ENCODE data around the gene DLGAP3.

Gene DLGAP3, protein sequence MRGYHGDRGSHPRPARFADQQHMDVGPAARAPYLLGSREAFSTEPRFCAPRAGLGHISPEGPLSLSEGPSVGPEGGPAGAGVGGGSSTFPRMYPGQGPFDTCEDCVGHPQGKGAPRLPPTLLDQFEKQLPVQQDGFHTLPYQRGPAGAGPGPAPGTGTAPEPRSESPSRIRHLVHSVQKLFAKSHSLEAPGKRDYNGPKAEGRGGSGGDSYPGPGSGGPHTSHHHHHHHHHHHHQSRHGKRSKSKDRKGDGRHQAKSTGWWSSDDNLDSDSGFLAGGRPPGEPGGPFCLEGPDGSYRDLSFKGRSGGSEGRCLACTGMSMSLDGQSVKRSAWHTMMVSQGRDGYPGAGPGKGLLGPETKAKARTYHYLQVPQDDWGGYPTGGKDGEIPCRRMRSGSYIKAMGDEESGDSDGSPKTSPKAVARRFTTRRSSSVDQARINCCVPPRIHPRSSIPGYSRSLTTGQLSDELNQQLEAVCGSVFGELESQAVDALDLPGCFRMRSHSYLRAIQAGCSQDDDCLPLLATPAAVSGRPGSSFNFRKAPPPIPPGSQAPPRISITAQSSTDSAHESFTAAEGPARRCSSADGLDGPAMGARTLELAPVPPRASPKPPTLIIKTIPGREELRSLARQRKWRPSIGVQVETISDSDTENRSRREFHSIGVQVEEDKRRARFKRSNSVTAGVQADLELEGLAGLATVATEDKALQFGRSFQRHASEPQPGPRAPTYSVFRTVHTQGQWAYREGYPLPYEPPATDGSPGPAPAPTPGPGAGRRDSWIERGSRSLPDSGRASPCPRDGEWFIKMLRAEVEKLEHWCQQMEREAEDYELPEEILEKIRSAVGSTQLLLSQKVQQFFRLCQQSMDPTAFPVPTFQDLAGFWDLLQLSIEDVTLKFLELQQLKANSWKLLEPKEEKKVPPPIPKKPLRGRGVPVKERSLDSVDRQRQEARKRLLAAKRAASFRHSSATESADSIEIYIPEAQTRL

DNA sequence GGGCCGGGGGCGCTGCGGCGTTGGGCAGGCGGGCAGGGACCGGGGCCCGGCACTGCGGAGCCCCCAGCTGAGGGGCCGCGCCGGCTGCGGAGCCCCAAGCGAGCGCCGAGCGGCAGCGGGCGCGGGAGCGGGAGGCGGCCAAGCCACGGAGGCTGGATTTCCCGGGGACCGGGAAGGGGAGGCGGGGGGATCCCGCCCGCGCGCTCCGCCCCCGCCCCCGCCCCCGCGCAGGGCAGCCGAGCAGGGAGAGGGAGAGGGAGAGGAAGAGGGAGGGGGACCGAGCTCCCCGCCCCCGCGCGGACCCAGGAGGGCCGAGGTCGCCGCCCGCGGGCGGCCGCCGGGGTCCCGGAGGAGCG, at the start of gene DLGAP3:
TSS of gene DLGAP3 (minus strand) at position 154 of the 356 bp plus-strand sequence. CDS start 24,267 bp downstream, outside the sequence.
- no peak within 1 kb of the TSS for H3K27ac ChIP-seq (ENCODE audit: low read length)
- H3K9me3 ChIP-seq (ENCODE audit: control insufficient read depth, low read depth, low read length): no peaks in the 10 kb centered on the region
- H3K9ac ChIP-seq (ENCODE audit: low read length): no peak within 1 kb of the TSS
- H3K4me3 ChIP-seq (ENCODE audit: low read length): peak within 1 kb of the TSS; percentile 64
- peaks cover 69% of the 10 kb centered on the region for H3K27me3 ChIP-seq (ENCODE audit: control insufficient read depth, insufficient read depth, low read length)
- peaks cover 3% of the 10 kb centered on the region for H3K4me1 ChIP-seq (ENCODE audit: control insufficient read depth, low read depth, low read length)
- H3K36me3 ChIP-seq (ENCODE audit: control insufficient read depth, low read depth, low read length): no peaks in the 10 kb centered on the region

DNA sequence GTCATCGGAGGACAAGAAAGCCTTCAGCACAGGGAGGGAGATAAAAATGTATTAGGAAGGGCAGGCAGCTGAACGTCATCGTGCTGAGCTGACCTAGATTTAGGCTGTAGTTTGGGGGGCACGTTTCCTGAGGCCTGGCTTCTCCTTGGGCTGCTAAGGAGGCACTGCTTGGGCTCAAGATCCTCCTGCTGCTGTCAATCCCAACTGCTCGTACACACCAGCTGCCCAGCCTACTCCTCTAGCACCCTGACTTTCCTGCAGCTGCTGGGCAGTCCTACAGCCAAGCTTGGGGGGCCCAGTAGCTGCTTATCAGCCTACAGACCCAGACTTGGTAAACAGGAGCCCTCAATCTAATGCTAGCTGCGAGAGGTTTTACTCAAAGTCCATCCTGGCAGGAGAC, 49.5 kb upstream of the DLGAP3 start:
- H3K4me3 ChIP-seq (ENCODE audit: low read length): no peak overlapping the region

DNA sequence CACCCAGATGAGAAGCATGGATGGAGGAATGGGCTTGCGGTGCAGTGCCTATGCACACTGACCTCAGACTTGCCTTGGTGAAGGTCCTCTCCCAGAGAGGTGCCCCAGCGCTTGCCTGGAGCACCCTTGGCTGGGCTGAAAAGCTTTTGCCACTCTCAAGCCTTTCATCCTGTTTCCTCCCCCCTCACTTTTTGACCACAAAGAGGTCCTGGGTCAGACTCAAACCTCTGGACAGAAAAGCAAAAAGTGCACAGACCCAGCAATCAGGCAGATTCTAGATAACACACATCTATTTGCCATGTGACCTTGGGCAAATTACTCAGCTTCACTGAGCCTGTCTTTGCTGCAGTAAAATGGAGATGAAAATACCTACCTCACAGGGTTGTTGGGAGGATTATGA, 48.4 kb upstream of the DLGAP3 start:
- Histone ChIP-seq H3K4me1 (ENCODE audit: control insufficient read depth, low read depth, low read length) (no peaks in the 10 kb centered on the region), H3K27ac (ENCODE audit: low read length) (no peak overlapping the region), H3K36me3 (ENCODE audit: control insufficient read depth, low read depth, low read length) (no peaks in the 10 kb centered on the region), H3K4me3 (ENCODE audit: low read length) (no peak overlapping the region), H3K9ac (ENCODE audit: low read length) (no peak overlapping the region), H3K9me3 (ENCODE audit: control insufficient read depth, low read depth, low read length) (no peaks in the 10 kb centered on the region), H3K27me3 (ENCODE audit: control insufficient read depth, insufficient read depth, low read length) (no peaks in the 10 kb centered on the region)

More for the DNA sequence above, 49.5 kb upstream of the DLGAP3 start:
- Histone ChIP-seq H3K9ac (ENCODE audit: low read length) (no peak overlapping the region), H3K36me3 (ENCODE audit: control insufficient read depth, low read depth, low read length) (no peaks in the 10 kb centered on the region), H3K9me3 (ENCODE audit: control insufficient read depth, low read depth, low read length) (no peaks in the 10 kb centered on the region), H3K27me3 (ENCODE audit: control insufficient read depth, insufficient read depth, low read length) (no peaks in the 10 kb centered on the region), H3K27ac (ENCODE audit: low read length) (no peak overlapping the region), H3K4me1 (ENCODE audit: control insufficient read depth, low read depth, low read length) (no peaks in the 10 kb centered on the region)

DNA sequence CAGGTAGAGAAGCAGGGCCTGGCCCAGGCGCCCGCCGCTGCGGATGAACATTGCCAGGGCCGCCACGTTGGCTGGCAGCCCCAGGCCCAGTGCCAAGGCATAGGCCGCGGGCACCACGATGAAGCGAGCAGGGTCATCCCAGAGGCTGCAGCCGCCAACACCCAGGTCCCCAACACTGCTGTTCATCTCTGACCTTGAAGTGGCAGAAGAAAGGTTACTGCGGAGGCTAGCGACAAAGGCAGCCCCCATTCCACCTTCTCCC, 47.7 kb upstream of the DLGAP3 start:
- H3K4me1 ChIP-seq (ENCODE audit: control insufficient read depth, low read depth, low read length): no peaks in the 10 kb centered on the region
- no peak overlapping the region for H3K27ac ChIP-seq (ENCODE audit: low read length)

DNA sequence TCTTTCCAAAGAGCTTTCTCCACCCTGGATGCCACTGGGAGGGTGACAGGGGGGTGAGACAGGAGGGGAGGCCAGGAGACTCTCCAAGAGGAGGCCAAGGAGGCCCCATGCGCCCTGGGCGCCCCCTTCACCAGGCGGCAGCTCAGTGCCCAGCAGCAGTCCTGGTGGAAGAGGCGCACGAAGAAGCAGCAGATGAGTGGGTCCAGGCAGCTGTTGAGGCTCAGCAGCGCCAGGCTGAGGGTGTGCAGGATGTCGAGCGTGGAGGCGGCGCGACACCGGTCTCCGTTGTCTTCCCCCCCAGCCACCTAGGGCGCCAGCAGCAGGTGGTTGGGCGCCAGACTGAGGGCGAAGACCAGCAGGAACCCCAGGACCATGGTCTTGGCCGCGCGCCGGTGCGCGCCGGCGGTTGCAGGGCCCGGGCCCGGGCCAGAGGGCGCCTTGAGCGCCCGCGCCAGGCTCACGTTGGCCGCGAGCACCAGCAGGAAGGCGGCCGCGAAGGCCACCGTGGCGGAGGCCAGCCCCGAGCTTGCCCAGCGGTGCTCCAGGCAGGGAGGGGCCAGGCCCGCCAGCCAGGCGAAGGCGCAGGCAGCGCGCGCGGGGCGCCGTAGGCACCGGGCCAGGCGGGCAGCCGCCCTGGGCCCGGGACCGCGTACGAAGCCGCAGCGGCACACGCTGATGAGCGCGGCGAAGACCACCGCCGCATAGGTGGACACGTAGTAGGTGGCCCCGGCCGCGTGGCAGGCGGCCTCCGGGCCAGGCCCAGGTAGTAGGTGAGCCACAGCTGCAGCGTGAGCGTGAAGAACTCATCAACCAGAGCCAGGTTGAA, 47.1 kb upstream of the DLGAP3 start:
- Histone ChIP-seq H3K27ac (ENCODE audit: low read length) (no peak overlapping the region), H3K9ac (ENCODE audit: low read length) (no peak overlapping the region), H3K36me3 (ENCODE audit: control insufficient read depth, low read depth, low read length) (no peaks in the 10 kb centered on the region), H3K27me3 (ENCODE audit: control insufficient read depth, insufficient read depth, low read length) (no peaks in the 10 kb centered on the region), H3K9me3 (ENCODE audit: control insufficient read depth, low read depth, low read length) (no peaks in the 10 kb centered on the region), H3K4me1 (ENCODE audit: control insufficient read depth, low read depth, low read length) (no peaks in the 10 kb centered on the region), H3K4me3 (ENCODE audit: low read length) (no peak overlapping the region)

More for the DNA sequence above, 47.7 kb upstream of the DLGAP3 start:
- Histone ChIP-seq H3K36me3 (ENCODE audit: control insufficient read depth, low read depth, low read length) (no peaks in the 10 kb centered on the region), H3K27me3 (ENCODE audit: control insufficient read depth, insufficient read depth, low read length) (no peaks in the 10 kb centered on the region), H3K9me3 (ENCODE audit: control insufficient read depth, low read depth, low read length) (no peaks in the 10 kb centered on the region), H3K4me3 (ENCODE audit: low read length) (no peak overlapping the region), H3K9ac (ENCODE audit: low read length) (no peak overlapping the region)

DNA sequence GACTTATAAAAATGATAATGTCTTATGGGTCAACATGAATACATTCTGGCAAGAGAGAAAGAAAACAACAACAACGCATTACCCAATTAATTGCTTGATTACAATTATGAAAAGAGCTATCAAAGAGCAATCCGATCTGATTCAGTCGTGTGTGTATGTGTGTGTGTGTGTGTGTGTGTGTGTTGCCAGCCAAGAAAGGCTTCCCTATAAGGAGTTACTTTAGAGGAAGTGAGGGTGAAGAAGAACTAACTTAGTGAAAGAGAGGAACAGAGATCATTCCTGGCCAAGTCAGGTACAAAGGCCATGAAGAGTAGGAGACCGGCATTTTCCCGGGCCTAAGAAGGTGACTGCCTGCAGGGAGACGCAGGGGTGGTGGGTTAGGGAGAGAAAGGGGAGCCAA, 46.3 kb upstream of the DLGAP3 start:
- H3K4me3 ChIP-seq (ENCODE audit: low read length): no peak overlapping the region
- no peak overlapping the region for H3K9ac ChIP-seq (ENCODE audit: low read length)

DNA sequence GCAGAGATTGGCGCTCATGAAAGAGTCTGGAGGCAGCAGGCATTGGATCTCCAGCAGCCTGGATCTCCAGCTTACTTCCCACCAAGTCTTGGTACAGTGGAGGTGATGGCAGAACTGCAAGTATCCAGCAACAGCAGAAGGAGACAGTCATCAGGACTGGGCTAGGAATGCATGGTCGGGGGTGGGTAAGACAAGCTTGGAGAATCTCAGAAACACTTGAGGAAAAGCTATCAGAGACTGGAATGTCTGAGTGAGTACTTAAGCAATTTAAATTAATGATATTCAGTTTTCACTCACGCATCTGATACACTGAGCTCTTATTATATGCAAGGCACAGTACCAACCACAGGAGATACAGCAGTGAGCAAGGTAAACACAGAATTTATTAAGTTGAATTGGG, 45.9 kb upstream of the DLGAP3 start:
- Histone ChIP-seq H3K9ac (ENCODE audit: low read length) (no peak overlapping the region), H3K27ac (ENCODE audit: low read length) (no peak overlapping the region), H3K36me3 (ENCODE audit: control insufficient read depth, low read depth, low read length) (no peaks in the 10 kb centered on the region), H3K4me1 (ENCODE audit: control insufficient read depth, low read depth, low read length) (peaks cover 12% of the 10 kb centered on the region), H3K9me3 (ENCODE audit: control insufficient read depth, low read depth, low read length) (no peaks in the 10 kb centered on the region), H3K27me3 (ENCODE audit: control insufficient read depth, insufficient read depth, low read length) (no peaks in the 10 kb centered on the region), H3K4me3 (ENCODE audit: low read length) (no peak overlapping the region)

More for the DNA sequence above, 46.3 kb upstream of the DLGAP3 start:
- no peaks in the 10 kb centered on the region for H3K27me3 ChIP-seq (ENCODE audit: control insufficient read depth, insufficient read depth, low read length)
- H3K27ac ChIP-seq (ENCODE audit: low read length): no peak overlapping the region
- H3K9me3 ChIP-seq (ENCODE audit: control insufficient read depth, low read depth, low read length): no peaks in the 10 kb centered on the region
- H3K4me1 ChIP-seq (ENCODE audit: control insufficient read depth, low read depth, low read length): peaks cover 7% of the 10 kb centered on the region
- no peaks in the 10 kb centered on the region for H3K36me3 ChIP-seq (ENCODE audit: control insufficient read depth, low read depth, low read length)

DNA sequence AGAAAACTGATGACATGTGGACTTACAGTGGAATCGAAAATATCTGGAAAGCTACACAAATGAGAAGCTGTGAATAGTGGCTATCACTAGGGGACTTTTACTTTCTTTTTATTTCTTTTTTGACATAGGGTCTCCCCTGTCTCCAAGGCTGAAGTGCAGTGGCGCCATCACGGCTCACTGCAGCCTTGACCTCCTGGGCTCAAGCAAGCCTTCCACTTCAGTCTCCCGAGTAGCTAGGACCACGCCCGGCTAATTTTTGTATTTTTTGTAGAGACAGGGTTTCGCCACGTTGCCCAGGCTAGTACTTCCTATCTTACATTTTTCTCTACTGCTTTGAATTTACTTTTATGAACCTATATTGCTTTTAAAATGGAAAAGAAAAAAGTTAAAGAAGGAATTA, 45.2 kb upstream of the DLGAP3 start:
- Histone ChIP-seq H3K9ac (ENCODE audit: low read length) (no peak overlapping the region), H3K4me3 (ENCODE audit: low read length) (no peak overlapping the region), H3K27ac (ENCODE audit: low read length) (no peak overlapping the region), H3K4me1 (ENCODE audit: control insufficient read depth, low read depth, low read length) (peaks cover 12% of the 10 kb centered on the region), H3K27me3 (ENCODE audit: control insufficient read depth, insufficient read depth, low read length) (no peaks in the 10 kb centered on the region), H3K36me3 (ENCODE audit: control insufficient read depth, low read depth, low read length) (no peaks in the 10 kb centered on the region), H3K9me3 (ENCODE audit: control insufficient read depth, low read depth, low read length) (no peaks in the 10 kb centered on the region)

DNA sequence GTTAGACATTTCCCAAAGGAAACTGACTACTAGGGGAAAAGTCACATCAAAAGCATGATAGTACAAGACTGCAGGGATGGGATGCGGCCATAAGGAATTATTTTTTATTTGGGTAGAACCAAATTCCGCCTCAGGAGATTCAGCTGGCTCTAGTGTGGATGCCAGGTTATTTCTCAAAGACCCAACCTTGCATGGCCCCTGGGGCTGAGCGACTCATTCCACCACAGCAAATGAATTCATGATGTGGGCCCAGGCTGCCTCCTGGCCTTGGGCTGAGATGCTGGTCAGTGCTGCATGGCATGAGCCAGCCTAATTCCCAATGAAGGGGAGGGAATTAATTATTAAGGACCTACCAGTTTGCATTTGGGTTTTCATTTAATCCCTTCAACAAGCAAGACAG, 43.9 kb upstream of the DLGAP3 start:
- Histone ChIP-seq H3K4me1 (ENCODE audit: control insufficient read depth, low read depth, low read length) (peaks cover 12% of the 10 kb centered on the region), H3K27me3 (ENCODE audit: control insufficient read depth, insufficient read depth, low read length) (no peaks in the 10 kb centered on the region), H3K27ac (ENCODE audit: low read length) (no peak overlapping the region), H3K9ac (ENCODE audit: low read length) (no peak overlapping the region), H3K36me3 (ENCODE audit: control insufficient read depth, low read depth, low read length) (no peaks in the 10 kb centered on the region), H3K9me3 (ENCODE audit: control insufficient read depth, low read depth, low read length) (no peaks in the 10 kb centered on the region), H3K4me3 (ENCODE audit: low read length) (no peak overlapping the region)

DNA sequence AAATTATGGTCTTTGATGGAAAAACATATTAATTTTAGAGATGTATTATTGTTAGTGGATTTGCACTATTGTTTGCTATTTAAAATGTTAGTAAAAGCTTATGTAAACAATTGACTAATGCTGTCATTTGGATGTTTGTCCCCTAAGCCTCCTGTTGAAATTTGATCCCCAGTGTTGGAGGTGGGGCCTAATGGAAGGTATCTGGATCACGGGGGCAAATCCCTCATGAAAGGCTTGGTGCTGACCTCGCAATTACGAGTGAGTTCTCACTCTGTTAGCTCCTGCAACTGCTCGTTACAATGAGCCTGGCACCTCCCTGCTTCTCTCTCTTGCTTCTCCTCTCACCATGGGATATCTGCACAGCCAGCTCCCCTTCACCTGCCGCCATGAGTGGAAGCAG, 41.4 kb upstream of the DLGAP3 start:
- Histone ChIP-seq H3K27me3 (ENCODE audit: control insufficient read depth, insufficient read depth, low read length) (no peaks in the 10 kb centered on the region), H3K4me3 (ENCODE audit: low read length) (no peak overlapping the region), H3K27ac (ENCODE audit: low read length) (no peak overlapping the region), H3K4me1 (ENCODE audit: control insufficient read depth, low read depth, low read length) (peaks cover 12% of the 10 kb centered on the region), H3K9ac (ENCODE audit: low read length) (no peak overlapping the region), H3K36me3 (ENCODE audit: control insufficient read depth, low read depth, low read length) (no peaks in the 10 kb centered on the region), H3K9me3 (ENCODE audit: control insufficient read depth, low read depth, low read length) (no peaks in the 10 kb centered on the region)

DNA sequence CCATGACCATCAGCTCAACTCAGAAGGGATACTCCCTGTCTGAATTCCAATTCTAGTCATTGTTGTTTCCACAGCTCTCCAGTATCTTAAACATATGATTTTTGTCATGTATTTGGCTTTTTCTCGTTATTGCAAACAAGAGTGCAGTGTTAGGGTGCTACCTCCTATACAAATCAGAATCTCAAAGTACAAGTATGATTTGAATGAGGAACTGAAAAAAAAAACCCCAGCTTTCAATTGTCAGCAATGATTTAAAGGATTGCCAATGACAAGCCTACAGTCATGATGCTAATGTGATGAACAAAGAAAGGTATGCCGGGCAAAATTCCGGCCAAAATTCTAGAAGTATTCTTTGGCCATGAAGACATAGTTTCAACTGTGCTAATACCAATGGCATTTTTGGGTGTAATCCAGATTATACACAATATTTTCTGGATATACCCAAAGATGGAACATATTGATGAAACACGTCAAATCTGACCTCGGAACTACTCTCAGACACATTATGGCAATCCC, 40.8 kb upstream of the DLGAP3 start:
- Histone ChIP-seq H3K36me3 (ENCODE audit: control insufficient read depth, low read depth, low read length) (no peaks in the 10 kb centered on the region), H3K9me3 (ENCODE audit: control insufficient read depth, low read depth, low read length) (no peaks in the 10 kb centered on the region), H3K4me1 (ENCODE audit: control insufficient read depth, low read depth, low read length) (peaks cover 12% of the 10 kb centered on the region), H3K9ac (ENCODE audit: low read length) (no peak overlapping the region), H3K27me3 (ENCODE audit: control insufficient read depth, insufficient read depth, low read length) (no peaks in the 10 kb centered on the region), H3K4me3 (ENCODE audit: low read length) (no peak overlapping the region), H3K27ac (ENCODE audit: low read length) (no peak overlapping the region)
